ENCODE measurements around the gene ACKR2.
A peak's percentile ranks its signal among the peaks of the same experiment; 100 is the strongest.

Gene ACKR2

DNA sequence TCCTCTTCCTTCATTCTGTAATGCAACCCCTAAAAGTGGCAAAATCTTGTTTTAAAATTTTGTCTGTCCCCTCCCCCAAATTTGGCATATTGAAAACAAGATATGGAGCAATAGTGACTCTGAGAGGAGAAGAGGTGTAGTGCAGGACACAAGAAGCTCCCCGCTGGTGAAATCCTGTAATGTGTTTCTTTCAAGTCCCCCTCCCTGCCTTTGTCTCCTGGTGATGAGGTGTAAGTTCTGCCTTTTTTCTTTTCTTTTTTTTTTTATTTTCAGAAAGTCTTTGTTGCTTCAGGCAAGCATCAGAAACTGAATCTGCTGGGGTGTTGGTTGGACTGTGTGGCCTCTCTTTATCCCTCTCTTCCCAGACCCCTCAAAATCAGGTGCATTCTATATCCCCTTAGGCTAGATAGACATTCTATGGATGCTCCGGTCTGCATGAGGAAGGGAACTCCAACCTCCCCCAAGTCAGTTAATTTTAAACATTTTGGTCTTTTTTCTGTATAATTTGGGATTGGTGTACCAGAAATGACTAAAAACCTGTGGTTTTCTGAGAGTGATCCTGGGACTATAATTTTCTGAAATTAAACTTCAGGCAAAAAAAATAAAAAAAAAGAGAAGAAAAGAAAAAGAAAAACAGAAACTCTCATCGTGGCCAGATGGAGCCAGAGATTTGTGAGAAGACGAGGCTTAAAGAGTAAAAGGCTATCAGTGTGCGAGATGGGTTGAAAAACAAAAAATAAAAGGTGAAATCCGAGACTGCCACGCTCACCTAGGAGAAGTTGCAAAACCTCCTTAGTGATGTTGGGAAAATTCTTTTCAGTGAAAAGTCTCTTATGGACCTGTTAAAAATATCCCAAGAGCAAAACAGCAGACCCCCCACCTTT, 21.4 kb downstream of the ACKR2 start:
- no peak for DNase-seq

GRCh38 chr3:42831321-42831713, 22.1 kb downstream of the ACKR2 start:
- peak; percentile 78 for DNase-seq

GRCh38 chr3:42836150-42837123, 27.2 kb downstream of the ACKR2 start:
- DNase-seq, result no peak

GRCh38 chr3:42838571-42838970, 29.3 kb downstream of the ACKR2 start:
- DNase-seq, result no peak

- DNase-seq, result no peak
These were observed 30.4 kb downstream of the ACKR2 start for GRCh38 chr3:42839616-42840015.

DNA sequence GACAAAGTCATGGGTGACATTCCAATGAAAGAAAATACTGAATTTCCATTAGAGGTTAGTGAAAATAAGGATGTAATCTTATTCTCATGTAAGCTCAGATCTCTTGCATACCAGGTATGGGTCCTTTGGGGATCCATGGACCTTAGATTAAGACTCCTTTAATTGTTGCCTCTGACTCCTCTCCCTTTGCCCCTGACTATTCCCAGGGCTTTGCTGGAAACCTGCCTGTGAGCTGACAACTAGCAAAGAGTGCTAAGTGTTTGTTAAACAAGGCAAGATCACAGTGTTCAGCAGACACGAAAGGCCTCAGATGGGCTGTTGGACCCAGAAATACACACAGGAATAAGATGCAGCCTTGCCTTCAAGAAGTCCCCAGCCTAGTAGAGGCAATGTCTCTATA, 32.1 kb downstream of the ACKR2 start:
- DNase-seq, result no peak

DNA sequence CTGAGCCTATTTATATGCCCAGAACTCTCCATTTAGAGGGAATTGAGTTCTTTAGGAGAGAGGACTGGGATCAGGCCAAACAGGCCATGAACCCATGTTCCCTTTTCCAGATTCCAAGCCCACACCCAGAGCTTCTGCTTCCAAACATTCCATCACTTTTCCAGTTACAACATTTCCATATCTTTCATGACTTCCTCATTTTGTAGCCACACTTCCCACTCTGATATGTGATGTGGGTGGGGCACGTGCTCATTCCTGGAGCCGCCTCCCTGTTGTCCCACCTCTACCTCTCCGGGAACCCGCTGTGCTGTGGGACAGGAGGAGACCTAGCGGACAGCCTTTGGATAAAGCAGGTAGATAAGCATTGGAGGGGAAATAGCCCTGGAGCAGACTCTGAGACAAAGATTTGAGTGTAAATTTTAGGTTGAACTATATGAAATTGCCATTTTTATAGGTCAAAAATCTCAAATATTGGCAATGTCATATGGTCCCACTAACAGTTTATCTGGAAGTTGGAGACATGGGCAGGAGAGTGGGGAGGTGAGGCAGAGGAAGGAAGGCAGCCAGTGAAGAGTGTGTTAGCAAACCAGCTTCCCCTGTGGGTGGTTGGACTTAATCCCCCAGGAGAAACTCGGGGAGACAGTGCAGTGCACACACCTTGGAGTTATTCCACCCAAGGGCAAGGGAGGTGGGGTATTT, 34.6 kb downstream of the ACKR2 start:
- no peak for DNase-seq

- no peak for DNase-seq
These were observed 35.1 kb downstream of the ACKR2 start for GRCh38 chr3:42844412-42844713.

DNA sequence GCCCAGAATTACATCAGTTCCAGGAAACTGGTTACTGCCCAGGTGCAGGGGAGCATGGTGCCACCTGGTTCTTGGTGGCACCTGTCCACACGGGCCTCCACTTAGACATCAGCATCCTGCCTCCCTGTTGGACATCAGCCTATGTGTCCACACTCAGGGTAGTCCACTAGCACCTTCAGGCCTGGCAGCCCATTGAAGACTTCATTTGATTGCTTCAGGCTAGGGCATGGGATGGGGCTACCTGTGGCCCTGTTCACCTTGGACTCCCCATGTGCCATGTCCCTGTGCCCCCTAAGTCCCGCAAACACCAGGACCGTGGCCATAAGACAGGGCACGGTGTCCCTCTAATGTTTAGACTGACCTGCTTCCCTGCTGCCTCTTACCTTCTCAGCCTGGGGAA, 35.6 kb downstream of the ACKR2 start:
- no peak for DNase-seq

DNA sequence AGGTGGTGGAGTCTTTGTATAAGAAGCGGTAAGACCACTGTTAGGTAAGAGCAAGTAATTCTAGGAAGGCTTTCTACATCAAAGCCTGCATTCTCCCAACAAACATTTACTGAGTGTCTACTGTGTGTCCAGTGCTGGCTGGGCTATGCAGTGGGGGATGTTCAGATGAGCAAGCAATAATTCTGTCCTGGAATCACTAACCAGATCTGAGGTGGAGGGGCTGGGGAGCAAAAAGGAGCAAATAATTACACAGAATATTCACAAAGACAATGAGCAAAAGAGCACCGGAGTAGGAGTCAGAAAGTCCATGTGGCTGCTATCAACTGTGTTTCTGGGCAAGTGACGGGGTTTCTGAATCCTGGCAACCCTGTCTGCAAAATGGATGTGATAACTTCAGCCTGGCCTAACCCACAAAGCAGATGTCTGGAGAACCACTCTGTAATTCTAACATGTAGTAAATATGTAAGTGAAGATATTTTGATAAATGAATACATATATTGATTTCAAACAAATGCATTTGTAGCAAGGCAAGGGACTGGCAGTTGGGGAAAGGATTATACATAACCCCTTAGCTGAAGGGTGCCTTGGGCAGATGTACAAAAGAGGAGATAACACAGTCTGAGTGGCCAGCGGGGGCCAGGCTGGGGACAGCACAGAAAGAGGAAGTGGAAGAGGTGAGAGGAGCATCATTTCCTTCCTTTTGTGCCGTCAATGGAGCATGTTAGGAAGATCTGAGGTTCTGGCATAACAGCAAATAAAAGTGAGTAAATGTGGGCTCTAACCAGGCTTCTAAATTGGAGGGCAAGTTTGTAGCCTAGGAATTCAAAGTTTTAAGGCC, 37.7 kb downstream of the ACKR2 start:
- no peak for DNase-seq

- no peak for DNase-seq
These were observed 38.5 kb downstream of the ACKR2 start for GRCh38 chr3:42847731-42848130.

GRCh38 chr3:42849017-42849416, 39.8 kb downstream of the ACKR2 start:
- DNase-seq, result no peak

- no peak for DNase-seq
These were observed 41.0 kb downstream of the ACKR2 start for GRCh38 chr3:42850263-42850662.

- no peak for DNase-seq
These were observed 42.1 kb downstream of the ACKR2 start for GRCh38 chr3:42851228-42851834.

GRCh38 chr3:42852441-42852840, 43.2 kb downstream of the ACKR2 start:
- no peak for DNase-seq

- no peak for DNase-seq
These were observed 43.8 kb downstream of the ACKR2 start for GRCh38 chr3:42853056-42853455.

DNA sequence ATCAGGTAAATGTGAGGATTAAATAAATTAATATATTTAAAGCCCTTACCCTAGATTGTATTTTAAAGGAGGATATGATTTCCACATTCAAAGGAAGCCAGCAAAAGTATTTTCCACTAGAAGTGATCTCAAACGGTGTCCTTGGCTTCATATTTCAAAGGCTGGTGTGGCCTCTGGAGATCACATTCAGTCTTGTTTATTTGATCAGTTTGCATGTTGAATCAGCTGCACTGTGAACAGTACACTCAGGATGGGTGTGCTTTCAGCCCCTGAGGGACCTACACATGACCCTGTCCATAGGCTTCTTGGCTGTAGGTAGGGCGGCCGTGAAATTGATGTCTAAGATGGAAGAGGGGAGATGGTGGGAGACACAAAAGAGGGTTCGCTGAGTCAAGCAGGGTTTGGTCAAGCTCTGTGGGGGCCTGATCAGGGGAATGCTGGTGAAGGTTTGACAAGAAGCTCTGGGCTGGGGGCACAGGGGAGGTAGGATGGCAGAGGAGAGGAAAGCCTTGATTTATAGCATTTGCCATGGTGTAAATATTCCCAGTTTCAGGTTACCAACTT, 44.6 kb downstream of the ACKR2 start:
- no peak for DNase-seq

DNA sequence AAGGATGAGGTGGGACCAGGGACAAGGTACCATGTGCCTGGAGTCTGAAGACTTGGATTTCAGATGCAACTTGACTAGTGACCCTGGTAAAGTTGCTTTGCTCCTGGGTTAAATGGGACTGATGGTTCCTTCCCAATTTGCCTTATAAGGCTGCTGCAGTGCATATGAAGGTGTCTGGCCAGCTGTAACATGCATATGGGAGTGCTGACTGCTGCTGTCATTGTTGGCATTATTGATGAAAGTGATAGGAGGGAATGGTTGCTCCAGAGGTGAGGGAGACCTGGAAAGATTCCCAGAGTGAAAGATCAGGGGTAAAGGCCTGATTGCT, 45.9 kb downstream of the ACKR2 start:
- DNase-seq, result no peak

DNA sequence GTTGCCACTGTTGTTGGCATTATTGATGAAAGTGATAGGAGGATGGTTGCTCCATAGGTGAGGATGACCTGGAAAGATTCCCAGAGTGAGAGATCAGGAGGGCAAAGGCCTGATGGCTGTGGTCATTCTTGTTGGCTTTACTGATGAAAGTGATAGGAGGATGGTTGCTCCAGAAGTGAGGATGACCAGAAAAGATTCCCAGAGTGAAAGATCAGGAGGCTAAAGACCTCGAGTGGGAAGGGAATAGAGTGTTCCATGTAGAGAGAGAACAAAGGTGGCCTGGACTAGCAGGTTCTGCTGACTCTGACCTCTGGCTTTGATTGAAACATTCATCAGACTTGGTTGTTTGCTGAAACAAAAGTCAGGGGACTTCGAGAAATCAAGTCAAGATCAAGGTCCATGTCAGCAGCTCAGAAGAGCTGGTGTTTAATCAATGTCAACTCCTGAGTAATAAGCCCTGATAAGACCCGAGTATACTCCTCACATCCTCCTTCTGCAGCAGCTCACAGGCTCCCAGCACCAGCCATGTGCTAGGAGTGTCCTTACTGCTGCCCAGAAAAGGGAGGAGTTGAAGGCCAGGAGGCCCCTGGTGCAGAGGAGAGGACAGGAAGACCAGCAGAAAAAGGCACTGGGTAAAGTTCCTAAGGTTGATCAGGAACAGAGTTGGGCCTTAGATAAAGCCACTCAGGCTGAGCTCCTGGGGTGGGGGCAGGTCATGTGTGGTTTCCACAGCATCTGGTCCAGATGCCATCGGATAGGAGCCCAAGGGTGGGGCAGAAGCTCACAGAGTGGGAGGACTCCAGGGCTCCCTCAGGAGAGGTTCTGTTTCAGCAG, 46.5 kb downstream of the ACKR2 start:
- DNase-seq, result no peak

DNA sequence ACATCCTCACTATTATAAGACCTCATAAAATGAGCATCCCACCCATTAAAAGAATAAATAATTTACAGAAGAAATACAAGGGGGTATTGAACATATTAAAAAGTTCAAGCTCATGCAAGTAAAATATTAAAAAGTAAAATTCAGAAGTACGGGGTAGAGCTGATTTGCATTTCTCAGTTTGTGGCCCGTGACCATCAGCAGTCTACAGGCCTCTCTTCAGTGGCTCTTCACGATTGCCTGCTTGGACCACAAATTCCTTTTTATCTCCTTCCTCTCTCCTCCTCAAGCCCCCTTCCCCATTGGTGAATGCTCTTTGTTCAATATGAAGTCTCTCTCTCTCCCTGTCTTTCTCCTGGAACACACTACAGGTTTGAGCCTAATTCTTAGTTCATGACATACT, 47.3 kb downstream of the ACKR2 start:
- no peak for DNase-seq

All from activated CD4-positive, CD25-positive, alpha-beta regulatory T cell treated with anti-CD3 and anti-CD28 coated beads, Interleukin-2, amount 50 U/mL, for 72 hours (primary cell).